ENCODE measurements around the gene SPECC1.
A peak's percentile ranks its signal among the peaks of the same experiment; 100 is the strongest.
"Not testable (repeated sequence)": the region's sequence is repeated elsewhere in the genome, so short reads cannot be mapped to it uniquely, and the experiment has no call there.

The SPECC1 gene

GRCh38 chr17:19991252-19991885 lies 17.8 kb upstream of the SPECC1 start:
- Histone ChIP-seq H3K27me3 (ENCODE audit: control insufficient read depth, insufficient read depth, low read length) (no peaks in the 10 kb centered on the region), H3K9ac (ENCODE audit: low read depth, low read length) (no peak overlapping the region), H3K4me3 (ENCODE audit: low read depth, low read length) (no peak overlapping the region), H3K4me1 (ENCODE audit: control insufficient read depth, insufficient read depth, low read length) (peaks cover 6% of the 10 kb centered on the region), H3K36me3 (ENCODE audit: control insufficient read depth, insufficient read depth, low read length) (no peaks in the 10 kb centered on the region), H3K9me3 (ENCODE audit: control insufficient read depth, insufficient read depth, low read length) (no peaks in the 10 kb centered on the region)

GRCh38 chr17:19992803-19993713 lies 16.1 kb upstream of the SPECC1 start:
- Histone ChIP-seq H3K9ac (ENCODE audit: low read depth, low read length) (no peak overlapping the region), H3K27me3 (ENCODE audit: control insufficient read depth, insufficient read depth, low read length) (no peaks in the 10 kb centered on the region), H3K36me3 (ENCODE audit: control insufficient read depth, insufficient read depth, low read length) (no peaks in the 10 kb centered on the region), H3K4me1 (ENCODE audit: control insufficient read depth, insufficient read depth, low read length) (no peaks in the 10 kb centered on the region), H3K9me3 (ENCODE audit: control insufficient read depth, insufficient read depth, low read length) (no peaks in the 10 kb centered on the region), H3K4me3 (ENCODE audit: low read depth, low read length) (no peak overlapping the region)

GRCh38 chr17:19996086-19996485 lies 13.1 kb upstream of the SPECC1 start:
- H3K4me1 ChIP-seq (ENCODE audit: control insufficient read depth, insufficient read depth, low read length) = no peaks in the 10 kb centered on the region
- H3K9me3 ChIP-seq (ENCODE audit: control insufficient read depth, insufficient read depth, low read length) = no peaks in the 10 kb centered on the region
- no peak overlapping the region for H3K9ac ChIP-seq (ENCODE audit: low read depth, low read length)
- no peaks in the 10 kb centered on the region for H3K36me3 ChIP-seq (ENCODE audit: control insufficient read depth, insufficient read depth, low read length)
- H3K4me3 ChIP-seq (ENCODE audit: low read depth, low read length) = no peak overlapping the region
- H3K27me3 ChIP-seq (ENCODE audit: control insufficient read depth, insufficient read depth, low read length) = no peaks in the 10 kb centered on the region

GRCh38 chr17:19996502-19996901 lies 12.7 kb upstream of the SPECC1 start:
- H3K36me3 ChIP-seq (ENCODE audit: control insufficient read depth, insufficient read depth, low read length) = no peaks in the 10 kb centered on the region
- no peak overlapping the region for H3K4me3 ChIP-seq (ENCODE audit: low read depth, low read length)
- no peaks in the 10 kb centered on the region for H3K27me3 ChIP-seq (ENCODE audit: control insufficient read depth, insufficient read depth, low read length)
- H3K4me1 ChIP-seq (ENCODE audit: control insufficient read depth, insufficient read depth, low read length) = no peaks in the 10 kb centered on the region
- H3K9ac ChIP-seq (ENCODE audit: low read depth, low read length) = no peak overlapping the region
- no peaks in the 10 kb centered on the region for H3K9me3 ChIP-seq (ENCODE audit: control insufficient read depth, insufficient read depth, low read length)

- no peaks in the 10 kb centered on the region for H3K36me3 ChIP-seq (ENCODE audit: control insufficient read depth, insufficient read depth, low read length)
- peak overlapping the region; percentile 65 for H3K9ac ChIP-seq (ENCODE audit: low read depth, low read length)
- H3K27me3 ChIP-seq (ENCODE audit: control insufficient read depth, insufficient read depth, low read length) = peaks cover 23% of the 10 kb centered on the region
- no peaks in the 10 kb centered on the region for H3K9me3 ChIP-seq (ENCODE audit: control insufficient read depth, insufficient read depth, low read length)
- H3K4me1 ChIP-seq (ENCODE audit: control insufficient read depth, insufficient read depth, low read length) = peaks cover 12% of the 10 kb centered on the region
- H3K4me3 ChIP-seq (ENCODE audit: low read depth, low read length) = peak overlapping the region; percentile 94
These were observed 712 bp upstream of the SPECC1 start for GRCh38 chr17:20008242-20009051.

- Histone ChIP-seq H3K27me3 (ENCODE audit: control insufficient read depth, insufficient read depth, low read length) (peaks cover 23% of the 10 kb centered on the region), H3K9ac (ENCODE audit: low read depth, low read length) (peak overlapping the region; percentile 65), H3K4me3 (ENCODE audit: low read depth, low read length) (peak overlapping the region; percentile 94), H3K4me1 (ENCODE audit: control insufficient read depth, insufficient read depth, low read length) (peaks cover 12% of the 10 kb centered on the region), H3K9me3 (ENCODE audit: control insufficient read depth, insufficient read depth, low read length) (no peaks in the 10 kb centered on the region), H3K36me3 (ENCODE audit: control insufficient read depth, insufficient read depth, low read length) (no peaks in the 10 kb centered on the region)
These were observed 182 bp upstream of the SPECC1 start for GRCh38 chr17:20009052-20009301.

GRCh38 chr17:20010099-20010863 lies 1.1 kb downstream of the SPECC1 start:
- H3K27me3 ChIP-seq (ENCODE audit: control insufficient read depth, insufficient read depth, low read length) = peaks cover 23% of the 10 kb centered on the region
- peaks cover 12% of the 10 kb centered on the region for H3K4me1 ChIP-seq (ENCODE audit: control insufficient read depth, insufficient read depth, low read length)
- no peak overlapping the region for H3K9ac ChIP-seq (ENCODE audit: low read depth, low read length)
- peak overlapping the region; percentile 94 for H3K4me3 ChIP-seq (ENCODE audit: low read depth, low read length)
- H3K9me3 ChIP-seq (ENCODE audit: control insufficient read depth, insufficient read depth, low read length) = no peaks in the 10 kb centered on the region
- no peaks in the 10 kb centered on the region for H3K36me3 ChIP-seq (ENCODE audit: control insufficient read depth, insufficient read depth, low read length)

GRCh38 chr17:20010936-20011335 lies 1.8 kb downstream of the SPECC1 start:
- Histone ChIP-seq H3K36me3 (ENCODE audit: control insufficient read depth, insufficient read depth, low read length) (no peaks in the 10 kb centered on the region), H3K4me3 (ENCODE audit: low read depth, low read length) (no peak overlapping the region), H3K27me3 (ENCODE audit: control insufficient read depth, insufficient read depth, low read length) (peaks cover 23% of the 10 kb centered on the region), H3K9me3 (ENCODE audit: control insufficient read depth, insufficient read depth, low read length) (no peaks in the 10 kb centered on the region), H3K4me1 (ENCODE audit: control insufficient read depth, insufficient read depth, low read length) (peaks cover 12% of the 10 kb centered on the region), H3K9ac (ENCODE audit: low read depth, low read length) (no peak overlapping the region)

GRCh38 chr17:20012017-20012536 lies 2.9 kb downstream of the SPECC1 start:
- H3K27me3 ChIP-seq (ENCODE audit: control insufficient read depth, insufficient read depth, low read length) = peaks cover 23% of the 10 kb centered on the region
- no peaks in the 10 kb centered on the region for H3K9me3 ChIP-seq (ENCODE audit: control insufficient read depth, insufficient read depth, low read length)
- peaks cover 12% of the 10 kb centered on the region for H3K4me1 ChIP-seq (ENCODE audit: control insufficient read depth, insufficient read depth, low read length)
- H3K4me3 ChIP-seq (ENCODE audit: low read depth, low read length) = no peak overlapping the region
- no peaks in the 10 kb centered on the region for H3K36me3 ChIP-seq (ENCODE audit: control insufficient read depth, insufficient read depth, low read length)
- no peak overlapping the region for H3K9ac ChIP-seq (ENCODE audit: low read depth, low read length)

GRCh38 chr17:20016475-20016992 lies 7.4 kb downstream of the SPECC1 start:
- not testable (repeated sequence) for H3K27me3 ChIP-seq (ENCODE audit: control insufficient read depth, insufficient read depth, low read length); H3K9ac ChIP-seq (ENCODE audit: low read depth, low read length); H3K36me3 ChIP-seq (ENCODE audit: control insufficient read depth, insufficient read depth, low read length); H3K9me3 ChIP-seq (ENCODE audit: control insufficient read depth, insufficient read depth, low read length); H3K4me1 ChIP-seq (ENCODE audit: control insufficient read depth, insufficient read depth, low read length); H3K4me3 ChIP-seq (ENCODE audit: low read depth, low read length)

GRCh38 chr17:20022701-20023100 lies 13.5 kb downstream of the SPECC1 start:
- H3K4me3 ChIP-seq (ENCODE audit: low read depth, low read length) = no peak overlapping the region
- H3K4me1 ChIP-seq (ENCODE audit: control insufficient read depth, insufficient read depth, low read length) = no peaks in the 10 kb centered on the region
- H3K27me3 ChIP-seq (ENCODE audit: control insufficient read depth, insufficient read depth, low read length) = no peaks in the 10 kb centered on the region

More at GRCh38 chr17:20022701-20023100, 13.5 kb downstream of the SPECC1 start:
- Histone ChIP-seq H3K36me3 (ENCODE audit: control insufficient read depth, insufficient read depth, low read length) (no peaks in the 10 kb centered on the region), H3K9me3 (ENCODE audit: control insufficient read depth, insufficient read depth, low read length) (no peaks in the 10 kb centered on the region), H3K9ac (ENCODE audit: low read depth, low read length) (no peak overlapping the region)

Data from iPS-15b (cell line).